ENCODE results near the gene MTUS2. TPM values are rescaled to one million over a fixed set of nuclear protein-coding genes. Genes with fewer than 3 reads are reported as not detected.

The MTUS2 gene
- total and polyA plus RNA-seq, 10 of the 15 experiments (the other 5 are each of a cell fraction or from before 2014, with no cell fraction given) = under 0.01 to 0.05 (median 0.02) TPM; not detected in 6

- TF ChIP-seq, protein P1, sequence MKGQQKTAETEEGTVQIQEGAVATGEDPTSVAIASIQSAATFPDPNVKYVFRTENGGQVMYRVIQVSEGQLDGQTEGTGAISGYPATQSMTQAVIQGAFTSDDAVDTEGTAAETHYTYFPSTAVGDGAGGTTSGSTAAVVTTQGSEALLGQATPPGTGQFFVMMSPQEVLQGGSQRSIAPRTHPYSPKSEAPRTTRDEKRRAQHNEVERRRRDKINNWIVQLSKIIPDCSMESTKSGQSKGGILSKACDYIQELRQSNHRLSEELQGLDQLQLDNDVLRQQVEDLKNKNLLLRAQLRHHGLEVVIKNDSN (IDR thresholded peaks at IDR 0.05; ENCODE audit: borderline replicate concordance, extremely low read length, insufficient read depth, low read depth, low read length) = no peak
- TF ChIP-seq ZZZ3 (IDR thresholded peaks at IDR 0.05; ENCODE audit: control insufficient read depth, insufficient read length, low read depth) (no peak), BACH1 (IDR thresholded peaks at IDR 0.05; ENCODE audit: borderline replicate concordance) (no peak), CHD4 (IDR thresholded peaks at IDR 0.05) (no peak), DPF2 (IDR thresholded peaks at IDR 0.05) (no peak), BCL11A (IDR thresholded peaks at IDR 0.05; ENCODE audit: low read depth, low read length) (no peak), TCF3 (IDR thresholded peaks at IDR 0.05; ENCODE audit: borderline replicate concordance, insufficient read depth, low read depth, low read length) (no peak), SMAD5 (IDR thresholded peaks at IDR 0.05; ENCODE audit: low read depth) (no peak), EZH2 (IDR thresholded peaks at IDR 0.05; ENCODE audit: borderline replicate concordance, control insufficient read depth, low read depth, low read length) (no peak)
- Histone ChIP-seq H3K79me2 (ENCODE audit: control insufficient read depth, insufficient read depth, low read length) (no peaks in the 10 kb centered on the region), H3K9me3 (replicated peaks; ENCODE audit: control insufficient read depth, insufficient read depth, low read length) (no peaks in the 10 kb centered on the region), H3K27me3 (replicated peaks in 1 of 2; ENCODE audit: control insufficient read depth in 2 of 2, insufficient read depth in 2 of 2, low read length in 1 of 2) (no peaks in the 10 kb centered on the region), H3K4me2 (ENCODE audit: control insufficient read depth, insufficient read depth) (no peak overlapping the region), H3K27ac (ENCODE audit: control insufficient read depth, insufficient read depth) (no peak overlapping the region), H3K4me1 (ENCODE audit: control insufficient read depth, insufficient read depth, low read length) (peaks cover 7% of the 10 kb centered on the region), H3K4me3 (no peak overlapping the region), H3K36me3 (ENCODE audit: control insufficient read depth in 2 of 2, insufficient read depth in 2 of 2, low read length in 1 of 2) (no peaks in the 10 kb centered on the region), H3K9ac (ENCODE audit: control insufficient read depth, insufficient read depth, low read length) (no peak overlapping the region), H2AFZ (ENCODE audit: control insufficient read depth, low read depth, low read length) (no peak overlapping the region), H4K20me1 (ENCODE audit: control insufficient read depth, insufficient read depth) (no peaks in the 10 kb centered on the region)
- SMC1A ChIA-PET (ENCODE audit: uncharacterized antibody, unreplicated experiment) = interaction anchor here (1.2 kb wide), 1 partner anchor 39 kb away, joined by 3 read pairs; no protein-coding TSS in a partner anchor
- DNase-seq (ENCODE audit: low read depth, low spot score) (no peak), ATAC-seq (no peak), FAIRE-seq (no peak)
- RAD21 ChIA-PET (ENCODE audit: unreplicated experiment) = no interaction called here
- intact Hi-C loops (cut with micrococcal nuclease; ENCODE audit: unreplicated experiment) (no loop called here), in situ Hi-C loops (cut with MboI) (no loop called here)
- CTCF ChIA-PET = interaction anchor here (3.9 kb wide), 1 partner anchor 22 kb away, joined by 14 read pairs; no protein-coding TSS in a partner anchor
- POLR2A ChIA-PET = no interaction called here
- WGBS (ENCODE audit: insufficient coverage, insufficient replicate concordance, low lambda C conversion rate, missing lambda C conversion rate) = 49% methylated on average over 8 of the region's 8 CpGs
- no TSS peak for BruUV-seq (replicated peaks)
Measured at GRCh38 chr13:29494520-29494919, 674.4 kb downstream of the MTUS2 start.
